Right renal pelvis (tissue), 4 donors: ENCODE data around the gene HECW1. TPM values are rescaled to one million over a fixed set of nuclear protein-coding genes. Genes with fewer than 3 reads are reported as not detected.
A peak's percentile ranks its signal among the peaks of the same experiment; 100 is the strongest.

Experiments used
- DNase-seq, 4 donors: peaks; one replicate each; pipeline ENCODE4 v3.0.0-alpha.2; 2013; ENCODE audit warnings: low read depth in 4 of 4, low spot score in 3 of 4, missing footprints in 1 of 4
- polyA plus RNA-seq, 4 donors: library from polyadenylated mRNA; unstranded; fragments of 120-200 nt; gene quantifications; one replicate each; pipeline ENCODE4 v1.2.1, GENCODE V29; 2013; ENCODE audit not compliant: insufficient read length in 4 of 4

The HECW1 gene
- polyA plus RNA-seq, 4 donors: 5.1 to 7.2 (median 6.9) TPM

GRCh38 chr7:43302211-43302711 lies 189.8 kb downstream of the HECW1 start:
- DNase-seq: no peak

- DNase-seq: no peak
These were observed 190.5 kb downstream of the HECW1 start for GRCh38 chr7:43302773-43303460.

GRCh38 chr7:43303740-43304241 lies 191.3 kb downstream of the HECW1 start:
- no peak for DNase-seq

- no peak for DNase-seq
These were observed 194.0 kb downstream of the HECW1 start for GRCh38 chr7:43306404-43306803.

GRCh38 chr7:43307522-43307921 lies 195.1 kb downstream of the HECW1 start:
- DNase-seq: no peak

GRCh38 chr7:43308913-43309705 lies 196.7 kb downstream of the HECW1 start:
- DNase-seq: no peak

- no peak for DNase-seq
These were observed 197.2 kb downstream of the HECW1 start for GRCh38 chr7:43309706-43310022.

GRCh38 chr7:43311052-43311451 lies 198.6 kb downstream of the HECW1 start:
- DNase-seq: no peak

GRCh38 chr7:43311694-43312093 lies 199.2 kb downstream of the HECW1 start:
- no peak for DNase-seq

- no peak for DNase-seq
These were observed 201.4 kb downstream of the HECW1 start for GRCh38 chr7:43313628-43314378.

GRCh38 chr7:43314379-43315158 lies 202.1 kb downstream of the HECW1 start:
- DNase-seq: no peak

- DNase-seq: no peak
These were observed 204.6 kb downstream of the HECW1 start for GRCh38 chr7:43317075-43317474.

- no peak for DNase-seq
These were observed 205.8 kb downstream of the HECW1 start for GRCh38 chr7:43318188-43318770.

- DNase-seq: no peak
These were observed 213.1 kb downstream of the HECW1 start for GRCh38 chr7:43325595-43325994.

GRCh38 chr7:43328336-43328735 lies 215.9 kb downstream of the HECW1 start:
- peak in 1 of 4 donors; percentile 8 for DNase-seq

GRCh38 chr7:43328785-43329380 lies 216.4 kb downstream of the HECW1 start:
- DNase-seq: no peak

GRCh38 chr7:43332193-43332796 lies 219.8 kb downstream of the HECW1 start:
- DNase-seq: no peak

GRCh38 chr7:43337191-43337590 lies 224.7 kb downstream of the HECW1 start:
- no peak for DNase-seq

GRCh38 chr7:43337811-43338210 lies 225.4 kb downstream of the HECW1 start:
- DNase-seq: no peak
